GM04503 (cell line): Measurements from ENCODE around the gene DNAJC12.
"Not testable (repeated sequence)": the region's sequence is repeated elsewhere in the genome, so short reads cannot be mapped to it uniquely, and the experiment has no call there.

ENCODE experiments used
- DNase-seq: peaks from one replicate; pipeline ENCODE4 v3.0.0-alpha.2; 2012; ENCODE audit warnings: low read depth

The DNAJC12 gene

GRCh38 chr10:67763499-67764011 lies 74.4 kb downstream of the DNAJC12 start:
- DNase-seq = no peak

- DNase-seq = not testable (repeated sequence)
Measured at GRCh38 chr10:67762567-67762966, 75.4 kb downstream of the DNAJC12 start.

GRCh38 chr10:67760272-67760671 lies 77.7 kb downstream of the DNAJC12 start:
- DNase-seq = no peak
